Activated gamma-delta T cell (primary cell): ENCODE results near the gene TNFRSF1A.
"Not testable (repeated sequence)": the region's sequence is repeated elsewhere in the genome, so short reads cannot be mapped to it uniquely, and the experiment has no call there.

Experiments
- DNase-seq: peaks from one replicate; lab custom pipeline; 2025; lab: John Stamatoyannopoulos, UW

The TNFRSF1A gene

DNA sequence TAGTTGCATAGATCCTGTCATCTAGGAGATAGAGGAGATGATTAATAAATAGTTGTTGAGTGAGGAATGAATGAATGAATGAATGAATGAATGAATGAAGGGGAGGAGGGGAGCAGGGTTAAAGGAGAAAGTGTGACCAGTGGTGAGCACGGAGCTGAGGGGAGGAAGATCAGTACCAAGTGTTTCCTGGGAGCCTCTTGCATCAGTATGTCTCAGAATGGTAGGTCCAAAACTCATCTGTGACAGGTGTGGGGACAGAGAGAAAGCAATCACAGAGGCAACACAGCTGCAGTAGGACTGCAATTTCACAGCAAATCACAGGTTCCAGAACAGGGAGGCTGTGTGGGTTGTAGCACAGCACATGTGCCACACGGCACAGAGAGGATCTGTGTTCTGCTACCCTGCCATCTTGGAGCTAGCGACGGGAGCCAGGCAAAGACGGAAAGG, 14.5 kb upstream of the TNFRSF1A start:
- no peak for DNase-seq

DNA sequence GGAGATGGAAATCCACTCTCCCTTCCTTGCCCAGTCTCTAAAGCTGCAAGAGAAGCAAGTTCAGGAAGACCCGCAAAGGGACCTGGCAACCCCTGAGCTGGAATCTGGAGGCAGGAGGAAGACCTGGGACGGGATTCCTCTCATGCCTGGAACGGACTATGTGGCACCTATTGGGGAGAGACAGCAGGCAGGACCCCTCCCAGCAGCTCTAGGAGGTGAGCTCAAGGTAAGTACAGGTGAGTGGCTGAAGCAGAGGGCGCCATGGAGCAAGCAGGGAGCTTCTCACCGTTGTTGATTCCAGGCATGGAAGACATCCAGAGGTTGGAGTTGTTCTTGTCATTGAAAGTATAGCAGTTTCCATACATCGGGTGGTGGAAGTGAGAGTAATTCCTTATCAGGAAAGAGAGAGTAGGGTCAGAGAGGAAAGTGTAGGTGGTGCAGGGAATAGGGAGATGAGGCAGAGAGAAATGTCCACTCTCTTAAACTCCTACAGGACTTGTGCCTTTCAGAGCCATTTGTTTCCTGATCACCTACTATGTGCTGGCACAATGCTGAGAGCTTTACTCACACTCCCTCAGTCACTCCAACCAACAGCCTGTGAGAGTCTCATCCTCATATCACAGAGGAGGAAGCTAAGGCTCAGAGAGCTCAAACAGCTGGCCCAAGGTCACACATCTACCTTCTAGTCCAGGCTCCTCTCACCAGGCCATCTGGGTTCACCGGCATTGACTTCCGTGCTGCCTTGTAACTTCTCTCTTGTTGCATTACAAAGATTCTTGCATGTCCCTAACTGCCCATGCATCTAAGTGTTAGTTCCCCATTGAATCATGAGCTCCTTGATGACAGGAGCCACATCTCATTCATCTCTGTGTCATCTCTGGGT, 13.9 kb upstream of the TNFRSF1A start:
- DNase-seq = no peak

DNA sequence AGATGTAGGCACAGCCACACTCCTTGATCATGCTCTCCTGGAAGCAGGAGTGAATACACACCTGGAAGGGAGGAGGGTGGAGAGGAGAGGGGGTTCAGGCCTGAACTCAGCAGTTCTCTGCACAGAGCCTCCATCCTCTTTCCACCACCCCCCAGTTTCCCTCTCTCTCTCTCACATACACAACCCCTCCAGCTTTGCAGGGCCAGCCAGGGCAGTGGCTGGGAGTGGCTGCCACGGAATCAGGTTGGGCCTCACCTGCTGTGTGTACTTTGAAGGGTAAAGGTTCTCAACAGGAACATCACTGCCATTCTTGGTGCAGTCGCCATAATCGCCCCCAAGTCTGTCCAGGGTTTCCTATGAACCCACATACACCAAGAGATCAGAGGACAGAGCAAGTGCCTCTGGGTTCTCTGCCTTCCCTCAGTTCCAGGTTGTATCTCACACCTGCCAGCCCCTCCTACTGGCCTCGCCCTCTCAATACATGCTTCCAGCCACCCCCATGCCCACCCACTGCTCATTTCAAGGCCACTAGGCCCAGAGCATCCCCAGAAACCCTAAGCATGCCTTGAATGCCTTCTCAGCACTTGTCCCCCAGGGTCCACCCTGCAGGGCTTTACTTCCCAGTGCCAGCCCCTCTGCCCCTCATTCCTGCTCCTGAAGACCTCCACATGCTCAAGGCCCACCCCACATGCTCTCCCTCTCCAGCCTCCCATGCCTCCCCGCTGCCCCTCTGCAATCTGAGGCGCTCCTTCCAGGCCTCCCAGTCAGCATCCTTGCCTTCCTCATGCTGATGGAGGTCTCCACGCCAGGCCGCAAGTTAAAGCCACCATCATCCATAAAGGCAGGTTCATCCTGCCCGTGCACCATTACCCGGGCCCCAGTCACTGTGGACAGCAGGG, 12.9 kb upstream of the TNFRSF1A start:
- no peak for DNase-seq

DNA sequence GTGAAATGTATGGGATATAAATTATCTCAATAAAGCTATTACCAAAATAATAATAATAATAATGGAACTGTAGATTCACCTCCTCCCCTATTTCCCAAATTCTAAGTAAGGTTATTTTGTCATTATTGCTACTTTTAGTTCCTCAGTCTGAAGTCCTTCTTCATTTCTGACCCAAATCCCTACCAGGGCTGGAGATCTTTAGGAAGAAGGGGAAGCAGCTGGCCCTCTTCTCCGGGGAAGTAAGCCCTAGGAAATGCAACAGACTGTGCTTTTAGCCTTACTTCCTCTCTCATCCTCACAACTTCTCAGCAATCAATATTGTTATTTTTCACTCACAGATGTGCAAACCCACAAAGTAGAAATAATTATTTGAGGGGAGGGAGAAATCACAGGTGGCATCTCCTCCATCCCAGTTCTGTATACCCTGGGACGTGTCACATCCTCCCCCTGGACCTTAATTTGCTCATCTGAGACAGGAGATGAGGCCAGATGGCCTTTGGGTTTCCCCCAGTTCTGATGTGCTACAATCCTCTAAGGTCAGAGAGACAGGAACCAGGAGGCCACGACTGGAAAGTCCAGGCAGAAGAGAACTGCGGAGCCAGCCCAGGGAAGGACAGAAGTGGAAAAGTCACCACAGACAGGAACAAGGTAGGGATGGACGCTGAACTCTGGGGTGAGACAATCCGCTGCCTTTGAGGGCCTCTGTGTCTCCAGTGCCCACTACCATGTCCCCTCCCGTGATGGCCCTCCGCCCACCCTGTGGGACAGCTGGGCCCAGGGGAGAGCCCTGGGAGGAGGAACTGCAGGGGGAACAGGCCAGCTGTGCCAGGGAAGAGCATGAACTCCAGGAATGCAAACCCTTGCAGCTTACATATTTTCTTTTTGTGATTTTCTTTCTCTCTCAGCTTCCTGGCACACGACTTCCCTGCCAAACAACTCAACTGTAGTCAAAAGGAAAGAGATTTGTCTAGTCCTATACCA, 10.6 kb upstream of the TNFRSF1A start:
- no peak for DNase-seq

DNA sequence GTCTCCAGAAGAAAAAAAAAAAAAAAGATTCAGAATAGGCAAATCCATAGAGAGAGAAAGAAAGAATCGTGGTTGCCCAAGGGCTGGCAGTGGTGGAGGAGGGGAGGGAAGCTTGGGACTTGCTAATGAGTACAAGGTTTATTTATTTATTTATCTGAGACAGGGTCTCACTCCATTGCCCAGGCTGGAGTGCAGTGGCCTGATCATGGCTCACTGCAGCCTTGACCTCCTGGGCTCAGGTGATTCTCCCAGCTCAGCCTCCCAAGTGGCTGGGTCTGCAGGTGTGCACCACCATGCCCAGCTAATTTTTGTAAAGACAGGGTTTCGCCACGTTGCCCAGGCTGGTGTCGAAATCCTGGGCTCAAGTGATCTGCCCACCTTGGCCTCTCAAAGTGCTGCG, 9.7 kb upstream of the TNFRSF1A start:
- DNase-seq = no peak

DNA sequence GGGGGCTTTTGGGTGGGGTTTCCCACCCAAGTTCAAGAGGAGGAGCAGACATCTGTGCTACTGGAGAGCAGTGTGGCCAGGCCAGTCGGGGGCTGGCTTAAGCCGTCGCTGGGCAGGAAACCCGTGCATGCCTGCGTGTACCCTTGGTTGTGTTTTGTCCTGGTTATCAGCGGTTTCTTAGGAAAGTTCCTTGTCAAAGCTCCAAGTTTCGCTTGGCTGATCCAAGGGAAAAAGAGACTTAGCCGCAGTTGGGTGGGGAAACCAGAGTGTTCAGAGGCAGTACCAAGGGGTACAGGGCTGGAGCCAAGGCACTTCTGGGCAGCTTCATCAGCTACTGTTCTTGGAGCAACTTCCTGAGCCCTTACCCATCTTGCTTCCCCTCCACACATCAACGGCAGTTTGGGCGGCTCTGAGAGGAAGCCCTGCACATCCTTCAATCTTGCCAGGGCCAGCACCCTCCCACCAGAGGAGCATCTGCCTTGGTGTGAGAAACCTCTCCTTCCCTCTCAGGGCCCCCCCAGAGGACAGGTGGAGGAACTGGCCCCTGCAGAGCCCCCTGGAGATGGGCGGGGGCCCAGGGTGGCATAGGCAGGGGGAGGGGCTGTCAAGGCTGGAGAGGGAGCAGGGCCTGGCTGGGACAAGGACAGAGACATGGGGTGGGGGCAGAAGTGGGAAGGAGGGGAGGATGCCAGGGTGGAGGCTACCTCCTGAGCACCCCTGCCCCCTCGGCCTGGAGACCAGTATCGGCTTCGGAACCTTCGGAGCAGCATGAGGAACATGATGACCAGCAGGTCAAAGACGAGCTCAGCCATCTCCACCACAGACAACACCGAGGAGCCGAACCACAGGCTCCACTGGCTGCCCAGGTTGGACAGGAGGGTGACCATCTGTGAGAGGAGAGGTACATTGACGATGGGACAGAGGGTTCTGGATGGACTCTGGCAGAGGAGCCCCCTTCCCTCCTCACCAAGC, 5.8 kb upstream of the TNFRSF1A start:
- DNase-seq = no peak

DNA sequence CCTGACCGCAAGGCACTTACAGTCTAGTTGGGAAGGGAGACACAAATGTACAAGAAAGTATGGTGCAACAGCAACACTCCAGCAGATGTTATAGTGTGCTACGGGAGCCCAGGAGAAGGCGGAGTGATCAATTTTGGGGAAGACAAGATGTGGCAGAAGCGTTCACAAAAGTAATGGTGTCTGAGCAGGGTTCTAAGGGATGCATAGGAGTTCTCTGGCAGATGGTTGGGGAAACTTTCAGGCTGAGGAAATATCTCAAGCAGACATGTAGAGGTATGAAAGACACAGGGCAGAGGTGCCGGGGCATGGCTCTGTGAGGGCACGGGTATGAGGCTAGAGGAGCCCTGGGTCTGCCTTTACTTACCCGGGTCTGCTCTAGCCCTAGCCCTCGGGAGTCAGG, 5.1 kb upstream of the TNFRSF1A start:
- no peak for DNase-seq

DNA sequence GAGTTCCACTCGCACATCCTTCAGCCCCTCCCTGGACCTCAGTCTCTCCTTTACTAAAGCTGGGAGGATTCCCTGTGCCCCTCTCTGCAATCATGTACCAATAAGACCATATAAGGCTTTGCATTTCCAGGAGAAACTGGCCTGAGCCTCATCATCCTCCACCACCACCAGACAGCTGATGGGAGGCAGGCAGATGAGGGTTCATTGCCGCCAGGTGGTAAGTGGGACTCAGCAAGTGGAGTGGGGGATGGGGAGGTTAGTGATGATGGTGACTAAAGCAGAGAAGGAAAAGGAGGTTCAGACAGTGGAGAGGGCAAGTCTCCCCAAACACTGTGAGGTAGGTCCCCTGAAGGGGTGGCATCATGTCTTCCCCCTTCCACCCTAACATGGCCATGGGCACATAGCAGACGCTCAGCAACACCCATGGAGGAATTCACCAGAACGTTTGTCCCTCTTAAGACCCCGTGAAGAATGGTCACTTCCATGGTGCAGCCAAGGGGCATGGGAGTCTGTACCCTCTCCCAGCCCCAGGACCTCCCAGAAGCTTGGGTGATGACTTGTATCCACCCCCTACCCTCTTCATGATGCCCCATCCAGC, 4.5 kb upstream of the TNFRSF1A start:
- DNase-seq = no peak

DNA sequence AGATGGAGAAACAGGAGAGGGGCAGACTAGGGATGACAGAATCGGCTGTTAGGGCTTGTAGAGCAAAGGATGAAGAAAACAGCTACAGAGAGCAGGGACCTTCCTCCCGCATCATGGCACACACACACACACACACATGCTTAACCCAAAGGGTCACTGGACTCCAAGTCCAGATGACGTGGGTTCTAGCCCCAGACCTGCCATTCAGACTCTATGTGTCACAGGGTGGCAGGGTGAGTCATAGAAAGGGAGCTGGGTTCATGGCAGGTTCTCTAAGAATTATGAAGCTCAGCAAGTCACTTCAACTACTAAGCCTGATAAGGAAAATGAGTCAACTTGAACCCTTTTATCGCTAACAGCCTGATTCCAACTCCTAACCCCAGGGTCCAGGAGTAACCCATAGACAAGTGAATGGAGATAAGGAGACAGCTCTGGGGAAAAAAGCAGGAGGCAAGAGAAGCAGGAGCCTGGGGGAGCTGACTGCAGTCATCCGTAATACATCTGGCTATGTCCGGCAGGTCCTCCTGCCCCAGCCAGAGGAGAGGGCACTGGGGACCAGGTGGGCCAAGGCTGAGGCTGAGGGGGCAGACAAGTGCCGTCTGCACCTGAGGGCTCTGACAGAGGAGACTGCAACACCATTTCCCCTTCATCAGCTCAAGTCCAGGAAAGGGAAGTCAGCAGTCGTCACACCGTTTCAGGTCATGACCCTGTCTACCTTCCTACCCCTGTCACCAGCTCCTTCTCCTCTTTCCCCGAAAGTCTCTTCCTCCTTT, 3.6 kb upstream of the TNFRSF1A start:
- DNase-seq = no peak

DNA sequence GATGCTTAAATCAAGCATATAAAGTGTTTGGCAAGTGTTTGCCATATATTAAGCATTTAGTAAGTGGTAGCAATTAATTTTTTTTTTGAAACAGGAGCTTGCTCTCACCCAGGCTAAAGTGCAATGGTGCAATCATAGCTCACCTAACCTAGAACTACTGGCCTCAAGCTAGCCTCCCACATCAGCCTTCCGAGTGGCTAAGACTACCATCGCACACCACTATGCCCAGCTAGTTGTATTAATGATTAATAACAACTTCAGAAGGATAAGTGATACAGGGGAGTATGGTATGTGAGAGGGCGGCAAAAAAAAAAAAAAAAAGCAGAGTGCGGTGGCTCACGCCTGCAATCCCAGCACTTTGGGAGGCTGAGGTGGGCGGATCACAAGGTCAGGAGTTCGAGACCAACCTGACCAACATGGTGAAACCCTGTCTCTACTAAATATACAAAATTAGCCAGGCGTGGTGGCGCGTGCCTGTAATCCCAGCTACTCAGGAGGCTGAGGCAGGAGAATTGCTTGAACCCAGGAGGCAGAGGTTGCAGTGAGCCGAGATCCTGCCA, 2.3 kb upstream of the TNFRSF1A start:
- DNase-seq = not testable (repeated sequence)

DNA sequence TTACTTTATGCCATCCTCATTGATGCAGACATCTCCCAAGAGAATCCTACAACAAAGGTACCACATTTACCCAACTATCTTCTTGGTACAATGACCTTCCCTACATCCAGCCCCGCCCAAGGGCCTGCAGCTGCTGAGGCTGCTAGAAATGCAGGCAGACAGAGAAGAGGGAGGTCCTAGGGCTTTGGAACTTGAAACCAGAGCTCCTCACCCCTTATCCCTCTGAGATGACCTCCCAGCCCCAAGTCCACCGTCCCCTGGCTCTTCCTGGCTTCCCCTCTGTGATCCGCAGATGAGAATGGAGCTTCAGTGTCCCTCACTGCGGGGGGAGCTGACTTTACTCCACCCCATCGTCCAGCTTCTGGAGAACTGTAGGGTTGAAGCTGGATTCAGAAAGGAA, 1.6 kb upstream of the TNFRSF1A start:
- no peak for DNase-seq

DNA sequence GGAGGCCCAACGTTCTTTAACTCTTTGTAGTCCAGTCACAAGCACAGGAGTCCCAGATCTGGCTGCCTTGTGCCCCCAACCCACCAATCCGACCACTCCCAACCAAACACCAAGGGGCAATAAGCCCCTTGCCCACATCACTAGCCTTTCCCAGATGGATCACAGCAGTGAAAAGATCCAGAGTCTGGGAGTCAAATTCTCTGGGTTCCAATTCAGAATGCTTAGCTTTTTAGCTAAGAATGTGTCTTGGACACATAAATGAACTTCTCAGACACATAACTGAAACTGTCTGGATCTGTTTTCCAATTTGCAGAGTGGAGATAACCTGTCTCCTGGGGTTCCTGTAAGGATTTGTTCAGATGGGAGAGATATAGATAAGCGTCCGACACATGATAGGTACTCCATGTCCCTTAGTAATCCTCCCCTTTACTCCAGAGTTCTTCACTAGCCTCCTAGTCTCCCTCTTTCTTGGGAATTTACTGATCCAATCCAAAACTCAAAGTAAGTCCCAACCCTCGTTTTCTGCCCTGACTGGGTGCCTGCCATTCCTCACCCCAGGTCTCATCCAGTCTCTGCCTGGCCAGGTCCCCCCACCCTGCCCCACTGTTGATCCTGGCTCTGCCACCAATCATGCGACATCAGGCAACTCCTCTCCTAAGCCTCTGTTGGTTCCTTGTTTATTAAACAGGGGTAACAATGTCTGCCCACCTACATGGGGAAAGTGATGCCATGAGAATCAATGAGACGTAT, 439 bp upstream of the TNFRSF1A start:
- DNase-seq = no peak

DNA sequence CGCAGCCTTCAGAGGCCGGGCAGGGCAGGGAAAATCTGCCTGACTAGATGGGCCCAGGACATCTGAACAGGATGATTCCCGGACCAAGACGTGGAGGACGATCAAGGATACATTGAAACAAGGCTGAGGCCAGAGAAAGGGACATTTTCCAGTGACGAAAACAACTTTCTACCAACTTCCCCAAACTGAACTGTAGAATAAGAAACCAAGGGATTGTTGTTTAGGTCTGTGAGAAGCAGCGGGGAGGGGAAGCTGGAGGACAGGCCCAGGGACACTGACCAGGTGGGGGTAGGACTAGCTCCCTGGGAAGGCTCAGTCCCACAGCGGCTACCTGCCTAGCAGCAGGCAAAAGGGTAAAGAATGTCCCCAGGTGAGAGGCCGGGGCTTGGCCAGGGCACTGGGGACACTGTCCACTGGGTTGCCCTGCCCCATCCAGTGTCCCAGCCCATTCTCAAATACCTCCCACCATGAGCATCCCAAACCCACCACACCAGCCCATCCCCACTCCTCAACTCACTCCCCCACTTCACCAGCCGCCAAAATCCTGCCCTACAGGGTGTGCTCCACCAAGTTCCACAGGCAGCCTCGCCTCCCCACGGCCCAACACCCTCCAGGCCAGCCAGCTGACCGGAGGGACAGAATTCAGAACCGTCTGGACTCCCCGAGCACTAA, 995 bp downstream of the TNFRSF1A start:
- no peak for DNase-seq

DNA sequence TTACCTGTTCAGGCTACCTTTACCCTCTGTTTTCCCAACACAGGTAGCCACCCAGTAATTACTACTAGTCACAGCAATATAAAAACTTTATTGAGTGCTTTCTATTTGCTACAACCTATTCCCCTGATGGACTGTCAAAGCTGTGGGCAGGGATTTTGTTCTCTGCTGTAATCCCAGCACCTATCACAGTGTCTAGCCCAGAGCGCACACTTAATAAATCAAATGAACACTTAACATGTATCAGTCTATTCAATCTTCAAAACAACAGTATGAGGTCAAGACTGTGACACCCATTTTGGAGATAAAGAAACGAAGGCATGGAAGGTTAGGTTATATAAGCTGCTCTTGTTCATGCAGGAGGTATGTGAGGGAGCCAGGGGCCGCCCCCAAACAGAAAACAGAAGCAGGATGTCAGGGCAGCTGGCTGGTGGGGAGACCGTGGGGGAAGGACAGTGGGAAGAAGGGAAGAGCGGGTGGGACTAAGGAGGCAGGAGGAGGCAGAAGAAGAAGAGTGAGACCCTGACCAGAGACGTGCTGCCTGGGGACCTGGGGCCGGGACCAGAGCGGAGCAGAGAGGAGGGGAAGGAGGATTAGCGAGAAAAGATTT, 1.7 kb downstream of the TNFRSF1A start:
- DNase-seq = no peak

DNA sequence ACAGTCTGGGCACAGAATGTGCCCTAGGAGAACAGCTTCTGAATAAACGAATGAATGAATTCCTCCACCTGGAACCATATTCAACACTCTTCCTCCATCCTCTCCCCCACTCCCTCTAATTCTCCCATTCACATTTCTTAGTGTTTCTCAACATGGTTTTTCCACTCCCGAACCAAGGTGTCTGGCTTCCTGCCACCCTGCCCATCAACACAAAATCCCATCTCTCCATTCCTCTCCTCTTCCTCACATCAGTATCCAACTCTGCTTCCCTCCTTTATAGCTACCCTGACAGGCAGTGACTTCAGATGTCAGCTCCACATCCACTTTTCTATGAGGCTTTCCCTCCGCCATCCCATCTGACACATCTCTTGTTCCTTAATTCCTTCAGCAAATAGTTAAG, 2.9 kb downstream of the TNFRSF1A start:
- no peak for DNase-seq

DNA sequence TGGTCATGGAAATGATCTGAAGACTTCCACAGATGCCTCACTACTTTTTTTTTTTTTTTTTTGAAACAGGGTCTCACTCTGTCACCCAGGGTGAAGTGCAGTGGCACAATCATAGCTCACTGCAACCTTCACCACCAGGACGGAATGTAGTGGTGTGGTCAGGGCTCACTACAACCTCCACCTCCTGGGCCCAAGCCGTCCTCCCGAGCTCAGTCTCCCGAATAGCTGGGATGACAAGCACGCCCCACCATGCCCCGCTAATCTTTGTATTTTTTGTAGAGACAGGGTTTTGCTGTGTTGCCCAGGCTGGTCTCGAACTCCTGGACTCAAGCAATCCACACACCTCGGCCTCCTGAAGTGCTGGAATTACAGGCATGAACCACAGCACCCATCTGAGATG, 3.3 kb downstream of the TNFRSF1A start:
- not testable (repeated sequence) for DNase-seq

DNA sequence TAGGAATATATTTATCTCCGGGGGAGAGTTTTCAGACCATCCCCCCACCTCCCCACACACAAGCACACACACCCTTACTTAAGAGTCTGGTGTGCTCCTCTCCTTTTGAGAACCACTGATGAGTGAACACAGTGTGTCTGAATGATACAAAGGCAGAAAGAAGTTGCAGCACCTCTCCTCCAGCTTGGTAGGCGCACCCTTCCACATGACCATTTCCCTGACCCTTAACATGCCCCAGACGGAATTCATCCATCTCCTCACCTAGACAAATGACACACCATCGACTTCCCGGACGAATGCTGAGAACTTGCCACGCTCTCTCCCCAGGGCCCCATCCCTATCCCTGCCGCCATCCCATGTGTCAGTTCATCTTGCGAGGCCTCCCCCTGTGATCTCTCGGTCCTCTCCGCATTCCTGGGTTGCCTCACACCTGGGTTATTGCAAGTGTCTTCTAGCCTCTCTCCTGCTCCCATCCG, 3.9 kb downstream of the TNFRSF1A start:
- no peak for DNase-seq
